ENCODE results near the gene TERC.
A peak's percentile ranks its signal among the peaks of the same experiment; 100 is the strongest.
"Not testable (repeated sequence)": the region's sequence is repeated elsewhere in the genome, so short reads cannot be mapped to it uniquely, and the experiment has no call there.

TERC gene

DNA sequence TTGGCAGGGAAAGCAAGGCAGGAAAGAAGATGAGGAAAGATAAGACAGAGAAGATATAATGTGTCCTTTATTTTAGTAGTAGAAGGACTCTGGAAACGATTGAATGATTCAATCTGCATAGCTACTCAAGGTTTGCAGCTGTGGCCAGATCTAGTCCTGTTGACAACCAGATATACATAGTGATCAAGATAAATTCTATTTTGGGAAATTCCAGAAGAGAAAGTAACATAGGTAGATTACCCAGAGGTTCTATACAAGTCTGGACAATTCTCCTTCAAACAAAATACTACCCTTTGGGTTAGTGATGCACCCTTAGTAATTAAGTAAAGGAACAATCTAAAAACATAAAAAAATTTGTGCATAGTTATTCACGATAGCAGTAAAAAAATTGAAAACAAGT, 9.4 kb downstream of the TERC start:
- CTCF ChIA-PET = no interaction called here
- POLR2A ChIA-PET = no interaction called here
- no peak for TF ChIP-seq TARDBP (IDR thresholded peaks at IDR 0.05)
- TF ChIP-seq ARNT (IDR thresholded peaks at IDR 0.05) = no peak
- DNase-seq (ENCODE audit: extremely low spot score) = no peak

GRCh38 chr3:169754711-169755110, 10.1 kb downstream of the TERC start:
- TF ChIP-seq BHLHE40 (IDR thresholded peaks at IDR 0.05; ENCODE audit: borderline replicate concordance) (no peak), LEF1 (IDR thresholded peaks at IDR 0.05; ENCODE audit: borderline replicate concordance) (no peak), FOXM1 (IDR thresholded peaks at IDR 0.05; ENCODE audit: borderline replicate concordance) (no peak)
- POLR2A ChIA-PET = no interaction called here
- CTCF ChIA-PET = no interaction called here
- DNase-seq (ENCODE audit: extremely low spot score) = no peak

DNA sequence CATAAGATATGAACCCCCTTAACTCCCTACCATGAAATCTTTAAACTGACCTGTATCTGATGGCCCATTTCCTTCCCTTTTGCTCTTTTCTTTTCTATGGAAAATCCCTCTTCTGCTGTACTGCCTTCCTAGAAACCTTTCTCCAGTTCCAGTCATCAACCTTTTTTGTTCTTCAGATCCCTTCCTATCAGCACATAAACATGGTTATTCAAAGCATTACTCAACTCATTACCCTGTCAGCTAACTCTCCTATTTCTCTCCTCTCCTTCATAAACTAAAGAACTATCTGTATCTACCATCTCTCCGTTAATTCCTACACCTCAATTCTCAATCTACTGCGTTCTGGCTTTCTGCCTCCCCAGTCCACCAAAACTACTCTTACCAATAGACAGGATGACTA, 13.0 kb downstream of the TERC start:
- no peak for DNase-seq (ENCODE audit: extremely low spot score)
- TF ChIP-seq L3MBTL2 (conservative IDR thresholded peaks at IDR 0.05) (no peak), ZNF384 (IDR thresholded peaks at IDR 0.05) (no peak), FOXA1 (IDR thresholded peaks at IDR 0.05) (no peak), FOXK2 (IDR thresholded peaks at IDR 0.05) (no peak), NFRKB (IDR thresholded peaks at IDR 0.05) (no peak), TARDBP (IDR thresholded peaks at IDR 0.05) (no peak), SP1 (IDR thresholded peaks at IDR 0.05) (no peak), ELF4 (IDR thresholded peaks at IDR 0.05) (no peak), HDGF (IDR thresholded peaks at IDR 0.05; ENCODE audit: borderline replicate concordance) (no peak), SUZ12 (IDR thresholded peaks at IDR 0.05) (no peak), ARNT (IDR thresholded peaks at IDR 0.05) (no peak), FOXM1 (IDR thresholded peaks at IDR 0.05; ENCODE audit: borderline replicate concordance) (no peak), BHLHE40 (IDR thresholded peaks at IDR 0.05; ENCODE audit: borderline replicate concordance) (no peak)
- TF ChIP-seq, protein P1, sequence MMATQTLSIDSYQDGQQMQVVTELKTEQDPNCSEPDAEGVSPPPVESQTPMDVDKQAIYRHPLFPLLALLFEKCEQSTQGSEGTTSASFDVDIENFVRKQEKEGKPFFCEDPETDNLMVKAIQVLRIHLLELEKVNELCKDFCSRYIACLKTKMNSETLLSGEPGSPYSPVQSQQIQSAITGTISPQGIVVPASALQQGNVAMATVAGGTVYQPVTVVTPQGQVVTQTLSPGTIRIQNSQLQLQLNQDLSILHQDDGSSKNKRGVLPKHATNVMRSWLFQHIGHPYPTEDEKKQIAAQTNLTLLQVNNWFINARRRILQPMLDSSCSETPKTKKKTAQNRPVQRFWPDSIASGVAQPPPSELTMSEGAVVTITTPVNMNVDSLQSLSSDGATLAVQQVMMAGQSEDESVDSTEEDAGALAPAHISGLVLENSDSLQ (IDR thresholded peaks at IDR 0.05) = no peak
- CTCF ChIA-PET = no interaction called here
- POLR2A ChIA-PET = no interaction called here

- no peak for DNase-seq (ENCODE audit: extremely low spot score)
- ChIA-PET CTCF (no interaction called here), POLR2A (no interaction called here)
- TF ChIP-seq TARDBP (IDR thresholded peaks at IDR 0.05) (no peak), HDGF (IDR thresholded peaks at IDR 0.05; ENCODE audit: borderline replicate concordance) (no peak), CTBP1 (IDR thresholded peaks at IDR 0.05; ENCODE audit: borderline replicate concordance) (no peak), ARNT (IDR thresholded peaks at IDR 0.05) (no peak), L3MBTL2 (conservative IDR thresholded peaks at IDR 0.05) (no peak), FOXM1 (IDR thresholded peaks at IDR 0.05; ENCODE audit: borderline replicate concordance) (no peak), FOXK2 (IDR thresholded peaks at IDR 0.05) (no peak), BHLHE40 (IDR thresholded peaks at IDR 0.05; ENCODE audit: borderline replicate concordance) (no peak), FOXA1 (IDR thresholded peaks at IDR 0.05) (no peak)
- TF ChIP-seq, protein P1 (IDR thresholded peaks at IDR 0.05) = no peak
Observed at GRCh38 chr3:169750665-169751064, 14.2 kb downstream of the TERC start.

- DNase-seq (ENCODE audit: extremely low spot score) = no peak
- ChIA-PET CTCF (no interaction called here), POLR2A (no interaction called here)
- TF ChIP-seq CTBP1 (IDR thresholded peaks at IDR 0.05; ENCODE audit: borderline replicate concordance) (no peak), SP1 (IDR thresholded peaks at IDR 0.05) (no peak), L3MBTL2 (conservative IDR thresholded peaks at IDR 0.05) (no peak)
Observed at GRCh38 chr3:169748670-169749069, 16.2 kb downstream of the TERC start.

GRCh38 chr3:169746924-169747323, 17.9 kb downstream of the TERC start:
- TF ChIP-seq FOXM1 (IDR thresholded peaks at IDR 0.05; ENCODE audit: borderline replicate concordance) (no peak), NFRKB (IDR thresholded peaks at IDR 0.05) (no peak)
- POLR2A ChIA-PET = no interaction called here
- no peak for DNase-seq (ENCODE audit: extremely low spot score)
- CTCF ChIA-PET = no interaction called here

- TF ChIP-seq, protein P1 (IDR thresholded peaks at IDR 0.05) = peak; percentile 81
- TF ChIP-seq BHLHE40 (IDR thresholded peaks at IDR 0.05; ENCODE audit: borderline replicate concordance) (no peak), ZNF384 (IDR thresholded peaks at IDR 0.05) (peak; percentile 85), FOXA1 (IDR thresholded peaks at IDR 0.05) (no peak)
- DNase-seq (ENCODE audit: extremely low spot score) = peak; percentile 28
- POLR2A ChIA-PET = no interaction called here
- CTCF ChIA-PET = interaction anchor here (0.7 to 1.3 kb wide), 4 partner anchors 76 to 644 kb away, joined by 3 to 4 read pairs (median 3); no protein-coding TSS in a partner anchor
Observed at GRCh38 chr3:169744366-169745054, 20.4 kb downstream of the TERC start.

GRCh38 chr3:169739067-169739466, 25.8 kb downstream of the TERC start:
- CTCF ChIA-PET = no interaction called here
- DNase-seq (ENCODE audit: extremely low spot score) = no peak
- POLR2A ChIA-PET = no interaction called here
- TF ChIP-seq ZNF384 (IDR thresholded peaks at IDR 0.05) (no peak), ARNT (IDR thresholded peaks at IDR 0.05) (no peak), HDGF (IDR thresholded peaks at IDR 0.05; ENCODE audit: borderline replicate concordance) (no peak), LEF1 (IDR thresholded peaks at IDR 0.05; ENCODE audit: borderline replicate concordance) (no peak), FOXA1 (IDR thresholded peaks at IDR 0.05) (no peak), FOXM1 (IDR thresholded peaks at IDR 0.05; ENCODE audit: borderline replicate concordance) (no peak), NFRKB (IDR thresholded peaks at IDR 0.05) (no peak), SUZ12 (IDR thresholded peaks at IDR 0.05) (no peak), L3MBTL2 (conservative IDR thresholded peaks at IDR 0.05) (no peak), BHLHE40 (IDR thresholded peaks at IDR 0.05; ENCODE audit: borderline replicate concordance) (no peak), TARDBP (IDR thresholded peaks at IDR 0.05) (no peak)
- TF ChIP-seq, protein P1 (IDR thresholded peaks at IDR 0.05) = no peak

GRCh38 chr3:169731857-169732256, 33.0 kb downstream of the TERC start:
- POLR2A ChIA-PET; DNase-seq (ENCODE audit: extremely low spot score); CTCF ChIA-PET: not testable (repeated sequence)

All from HEK293T (cell line).